Measurements from ENCODE around the gene DMBX1. TPM values are rescaled to one million over a fixed set of nuclear protein-coding genes. Genes with fewer than 3 reads are reported as not detected.

Gene DMBX1
- polyA plus RNA-seq, 1 donor from 2014 or later: 0.28 TPM

- H3K27me3 ChIP-seq (ENCODE audit: insufficient read depth, low read depth, low read length): peaks cover 66% of the 10 kb centered on the region
Measured at GRCh38 chr1:46464013-46464548, 25.6 kb upstream of the DMBX1 start.

GRCh38 chr1:46464915-46465314 is 24.7 kb upstream of the DMBX1 start:
- H4K20me1 ChIP-seq (ENCODE audit: insufficient read depth): no peaks in the 10 kb centered on the region
- no peak overlapping the region for H3K4me2 ChIP-seq (ENCODE audit: low read length)
- no peak overlapping the region for H3K4me3 ChIP-seq (ENCODE audit: low read length)
- TF ChIP-seq RAD21 (conservative IDR thresholded peaks at IDR 0.05) (no peak), EP300 (conservative IDR thresholded peaks at IDR 0.05; ENCODE audit: poor library complexity, severe bottlenecking) (no peak), SMC3 (conservative IDR thresholded peaks at IDR 0.05; ENCODE audit: poor library complexity) (no peak)
- no peaks in the 10 kb centered on the region for H3K79me2 ChIP-seq (replicated peaks; ENCODE audit: insufficient read depth, low read length)
- no peaks in the 10 kb centered on the region for H3K9me2 ChIP-seq (ENCODE audit: insufficient read depth, low read length)
- H3K9me3 ChIP-seq (ENCODE audit: low read length): no peaks in the 10 kb centered on the region
- no peaks in the 10 kb centered on the region for H3K36me3 ChIP-seq (ENCODE audit: insufficient read depth, low read length)
- no peak overlapping the region for H3K9ac ChIP-seq (ENCODE audit: low read length)
- H3K27me3 ChIP-seq (ENCODE audit: insufficient read depth, low read depth, low read length): peaks cover 66% of the 10 kb centered on the region
- H3F3A ChIP-seq (ENCODE audit: insufficient read depth, low read length, poor library complexity, severe bottlenecking): no peaks in the 10 kb centered on the region
- H2AFZ ChIP-seq (ENCODE audit: low read depth, low read length): no peak overlapping the region
- no peak overlapping the region for H3K27ac ChIP-seq (ENCODE audit: low read length)

More at GRCh38 chr1:46464013-46464548, 25.6 kb upstream of the DMBX1 start:
- TF ChIP-seq SMC3 (conservative IDR thresholded peaks at IDR 0.05; ENCODE audit: poor library complexity): no peak
- no peak for TF ChIP-seq EP300 (conservative IDR thresholded peaks at IDR 0.05; ENCODE audit: poor library complexity, severe bottlenecking)
- TF ChIP-seq RAD21 (conservative IDR thresholded peaks at IDR 0.05): no peak
- no peak for TF ChIP-seq MXI1 (conservative IDR thresholded peaks at IDR 0.05; ENCODE audit: poor library complexity, severe bottlenecking)
- TF ChIP-seq, protein P1, sequence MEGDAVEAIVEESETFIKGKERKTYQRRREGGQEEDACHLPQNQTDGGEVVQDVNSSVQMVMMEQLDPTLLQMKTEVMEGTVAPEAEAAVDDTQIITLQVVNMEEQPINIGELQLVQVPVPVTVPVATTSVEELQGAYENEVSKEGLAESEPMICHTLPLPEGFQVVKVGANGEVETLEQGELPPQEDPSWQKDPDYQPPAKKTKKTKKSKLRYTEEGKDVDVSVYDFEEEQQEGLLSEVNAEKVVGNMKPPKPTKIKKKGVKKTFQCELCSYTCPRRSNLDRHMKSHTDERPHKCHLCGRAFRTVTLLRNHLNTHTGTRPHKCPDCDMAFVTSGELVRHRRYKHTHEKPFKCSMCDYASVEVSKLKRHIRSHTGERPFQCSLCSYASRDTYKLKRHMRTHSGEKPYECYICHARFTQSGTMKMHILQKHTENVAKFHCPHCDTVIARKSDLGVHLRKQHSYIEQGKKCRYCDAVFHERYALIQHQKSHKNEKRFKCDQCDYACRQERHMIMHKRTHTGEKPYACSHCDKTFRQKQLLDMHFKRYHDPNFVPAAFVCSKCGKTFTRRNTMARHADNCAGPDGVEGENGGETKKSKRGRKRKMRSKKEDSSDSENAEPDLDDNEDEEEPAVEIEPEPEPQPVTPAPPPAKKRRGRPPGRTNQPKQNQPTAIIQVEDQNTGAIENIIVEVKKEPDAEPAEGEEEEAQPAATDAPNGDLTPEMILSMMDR (IDR thresholded peaks at IDR 0.05; ENCODE audit: poor library complexity, severe bottlenecking): no peak
- no peak for TF ChIP-seq POLR2AphosphoS5 (IDR thresholded peaks at IDR 0.05)
- TF ChIP-seq TAF1 (IDR thresholded peaks at IDR 0.05; ENCODE audit: low read depth): no peak
- Histone ChIP-seq H3K9me3 (ENCODE audit: low read length) (no peaks in the 10 kb centered on the region), H4K20me1 (ENCODE audit: insufficient read depth) (no peaks in the 10 kb centered on the region), H3K36me3 (ENCODE audit: insufficient read depth, low read length) (no peaks in the 10 kb centered on the region), H3F3A (ENCODE audit: insufficient read depth, low read length, poor library complexity, severe bottlenecking) (no peaks in the 10 kb centered on the region), H3K27ac (ENCODE audit: low read length) (no peak overlapping the region), H3K79me2 (replicated peaks; ENCODE audit: insufficient read depth, low read length) (no peaks in the 10 kb centered on the region), H3K4me2 (ENCODE audit: low read length) (no peak overlapping the region), H3K4me3 (ENCODE audit: low read length) (no peak overlapping the region), H2AFZ (ENCODE audit: low read depth, low read length) (no peak overlapping the region), H3K9ac (ENCODE audit: low read length) (no peak overlapping the region), H3K9me2 (ENCODE audit: insufficient read depth, low read length) (no peaks in the 10 kb centered on the region)

- H3K4me2 ChIP-seq (ENCODE audit: low read length): peak overlapping the region; percentile 6
- H3K79me2 ChIP-seq (replicated peaks; ENCODE audit: insufficient read depth, low read length): no peaks in the 10 kb centered on the region
- no peak overlapping the region for H3K27ac ChIP-seq (ENCODE audit: low read length)
- TF ChIP-seq, protein P1 (IDR thresholded peaks at IDR 0.05; ENCODE audit: poor library complexity, severe bottlenecking): no peak
- TF ChIP-seq EP300 (conservative IDR thresholded peaks at IDR 0.05; ENCODE audit: poor library complexity, severe bottlenecking): no peak
- TF ChIP-seq SMC3 (conservative IDR thresholded peaks at IDR 0.05; ENCODE audit: poor library complexity): no peak
- TF ChIP-seq TAF1 (IDR thresholded peaks at IDR 0.05; ENCODE audit: low read depth): no peak
- TF ChIP-seq MXI1 (conservative IDR thresholded peaks at IDR 0.05; ENCODE audit: poor library complexity, severe bottlenecking): no peak
- no peak for TF ChIP-seq EZH2 (IDR thresholded peaks at IDR 0.05; ENCODE audit: borderline replicate concordance, insufficient read depth, low read length, poor library complexity, severe bottlenecking)
- no peaks in the 10 kb centered on the region for H3K36me3 ChIP-seq (ENCODE audit: insufficient read depth, low read length)
- H3K27me3 ChIP-seq (ENCODE audit: insufficient read depth, low read depth, low read length): peaks cover 57% of the 10 kb centered on the region
- no peaks in the 10 kb centered on the region for H4K20me1 ChIP-seq (ENCODE audit: insufficient read depth)
- H3K9ac ChIP-seq (ENCODE audit: low read length): peak overlapping the region; percentile 43
- H3K9me2 ChIP-seq (ENCODE audit: insufficient read depth, low read length): no peaks in the 10 kb centered on the region
- H3K9me3 ChIP-seq (ENCODE audit: low read length): no peaks in the 10 kb centered on the region
- no peak overlapping the region for H2AFZ ChIP-seq (ENCODE audit: low read depth, low read length)
- peak overlapping the region; percentile 74 for H3K4me3 ChIP-seq (ENCODE audit: low read length)
- no peaks in the 10 kb centered on the region for H3F3A ChIP-seq (ENCODE audit: insufficient read depth, low read length, poor library complexity, severe bottlenecking)
Measured at GRCh38 chr1:46465981-46466476, 23.6 kb upstream of the DMBX1 start.

All from neural cell (in vitro differentiated cells).